GM23338 (cell line): ENCODE results near the gene PLEKHG4B. TPM values are rescaled to one million over a fixed set of nuclear protein-coding genes. Genes with fewer than 3 reads are reported as not detected.

Source experiments
- ATAC-seq: fragments of 200-7000 bp; cut with Tn5 transposase; 3 replicates; pipeline ENCODE4 v1.9.1; 2020
- DNase-seq: peaks from one replicate; pipeline ENCODE4 v3.0.0-alpha.2; 2015; ENCODE audit warnings: low spot score
- H2AFZ ChIP-seq: fragments of 200-600 bp; sonication (generic); 2 replicates; pipeline ENCODE4 v1.8.0; 2016; ENCODE audit warnings: antibody characterized with exemption, mild to moderate bottlenecking, moderate library complexity
- H3F3A ChIP-seq: fragments of 200-600 bp; sonication (generic); replicated peaks from 2 replicates; pipeline ENCODE4 v1.8.0; 2017; ENCODE audit warnings: antibody characterized with exemption, mixed run types, low read depth
- H3K27ac ChIP-seq: fragments of 200-600 bp; sonication (generic); 2 replicates; pipeline ENCODE4 v1.6.1; 2016; ENCODE audit warnings: low read depth
- H3K27me3 ChIP-seq: fragments of 200-600 bp; sonication (generic); 2 replicates; pipeline ENCODE4 v1.8.0; 2016; ENCODE audit warnings: mild to moderate bottlenecking, mixed run types, moderate library complexity; ENCODE audit not compliant: insufficient read depth
- H3K36me3 ChIP-seq: fragments of 200-600 bp; sonication (generic); 2 replicates; pipeline ENCODE4 v1.8.0; 2016; ENCODE audit warnings: mild to moderate bottlenecking; ENCODE audit not compliant: insufficient read depth
- H3K4me1 ChIP-seq: fragments of 200-600 bp; sonication (generic); 2 replicates; pipeline ENCODE4 v1.8.0; 2016; ENCODE audit warnings: mild to moderate bottlenecking, moderate library complexity; ENCODE audit not compliant: insufficient read depth
- H3K4me2 ChIP-seq: fragments of 200-600 bp; sonication (generic); 2 replicates; pipeline ENCODE4 v1.7.1; 2017; ENCODE audit warnings: mixed run types
- H3K4me3 ChIP-seq: fragments of 200-600 bp; sonication (generic); 2 replicates; pipeline ENCODE4 v1.6.1; 2016; ENCODE audit warnings: mixed run types
- H3K79me2 ChIP-seq: fragments of 200-600 bp; sonication (generic); replicated peaks from 2 replicates; pipeline ENCODE4 v1.8.0; 2017; ENCODE audit warnings: mild to moderate bottlenecking; ENCODE audit not compliant: insufficient read depth
- H3K9me2 ChIP-seq: fragments of 200-600 bp; sonication (generic); 2 replicates; pipeline ENCODE4 v1.8.0; 2017; ENCODE audit not compliant: insufficient read depth
- H4K20me1 ChIP-seq: fragments of 200-600 bp; sonication (generic); replicated peaks from 2 replicates; pipeline ENCODE4 v1.8.0; 2017; ENCODE audit warnings: mild to moderate bottlenecking; ENCODE audit not compliant: insufficient read depth
- H3K27ac Mint-ChIP-seq: 2 replicates; pipeline ENCODE4 v1.8.0; 2020; ENCODE audit warnings: inconsistent platforms, mild to moderate bottlenecking, moderate library complexity, mixed read lengths
- H3K27me3 Mint-ChIP-seq: 3 replicates; pipeline ENCODE4 v1.8.0; 2022; ENCODE audit warnings: low read depth, mild to moderate bottlenecking, moderate library complexity, mixed read lengths, inconsistent platforms; ENCODE audit not compliant: insufficient read depth, poor library complexity
- H3K36me3 Mint-ChIP-seq: 3 replicates; pipeline ENCODE4 v1.8.0; 2021; ENCODE audit warnings: low read depth, mild to moderate bottlenecking, inconsistent platforms, moderate library complexity, mixed read lengths
- H3K4me1 Mint-ChIP-seq: 3 replicates; pipeline ENCODE4 v1.8.0; 2020; ENCODE audit warnings: mild to moderate bottlenecking, inconsistent platforms, mixed read lengths
- H3K4me3 Mint-ChIP-seq: 3 replicates; pipeline ENCODE4 v1.8.0; 2021; ENCODE audit warnings: moderate library complexity, mild to moderate bottlenecking, inconsistent platforms, mixed read lengths
- H3K9me3 Mint-ChIP-seq: 3 replicates; pipeline ENCODE4 v1.8.0; 2020; ENCODE audit warnings: moderate library complexity, mild to moderate bottlenecking, inconsistent platforms, mixed read lengths
- CREB1 ChIP-seq: fragments of 250-450 bp; sonication (Bioruptor Pico); IDR thresholded peaks from 2 replicates; pipeline ENCODE4 v1.5.0; 2020; ENCODE audit warnings: low read depth, mild to moderate bottlenecking, moderate library complexity
- CTCF ChIP-seq, 2 experiments: fragments of 200-600 bp in 1 of 2; sonication (generic) in 1 of 2; conservative IDR thresholded peaks; 2 replicates each; pipeline versions ENCODE4 v1.5.1 to v1.6.1; 2016 to 2017; ENCODE audit warnings: antibody characterized with exemption in 2 of 2, low read depth in 2 of 2, mild to moderate bottlenecking in 2 of 2, moderate library complexity in 1 of 2
- EZH2phosphoT487 ChIP-seq: fragments of 200-600 bp; sonication (generic); IDR thresholded peaks from one replicate; pipeline ENCODE4 v1.8.1; 2018; ENCODE audit warnings: antibody characterized with exemption; ENCODE audit not compliant: unreplicated experiment
- JUNB ChIP-seq: IDR thresholded peaks from one replicate; pipeline ENCODE4 v1.6.1; 2016; ENCODE audit warnings: antibody characterized with exemption; ENCODE audit not compliant: unreplicated experiment
- POLR2AphosphoS5 ChIP-seq: IDR thresholded peaks from 2 replicates; pipeline ENCODE4 v1.6.1; 2016; ENCODE audit warnings: antibody characterized with exemption, low read depth
- polyA plus RNA-seq: library from polyadenylated mRNA; unstranded; fragments of >200 nt; fragmentation: Nextera tagmentation; extraction: Ambion mirVana; gene quantifications from 2 replicates; pipeline ENCODE4 v1.2.1, GENCODE V29; 2016
- total RNA-seq: library from RNA; depleted of rRNA; stranded (reverse); fragments of >200 nt; shearing (Covaris generic); gene quantifications from 2 replicates; pipeline ENCODE4 v1.2.3, GENCODE V29; 2014
- TF ChIP-seq, protein P1 (sequence below): IDR thresholded peaks from one replicate; pipeline ENCODE4 v1.6.1; 2018; ENCODE audit warnings: antibody characterized with exemption; ENCODE audit not compliant: unreplicated experiment

Gene PLEKHG4B
- total and polyA plus RNA-seq, 2 experiments from 2014 or later = 33.5 to 54.8 TPM

- Histone ChIP-seq H3F3A (peaks cover 8% of the 10 kb centered on the region), H3K36me3 (no peaks in the 10 kb centered on the region), H3K4me1 (peaks cover 36% of the 10 kb centered on the region), H3K9me2 (no peaks in the 10 kb centered on the region), H3K27me3 (no peaks in the 10 kb centered on the region), H4K20me1 (peaks cover 5% of the 10 kb centered on the region; the same call in 1 of the 2 replicates), H3K79me2 (peaks cover 20% of the 10 kb centered on the region), H3K4me3 (no peak overlapping the region), H2AFZ (no peak overlapping the region), H3K27ac (no peak overlapping the region), H3K4me2 (no peak overlapping the region)
- peaks cover 53% of the 10 kb centered on the region for H3K4me1 Mint-ChIP-seq
- no peak overlapping the region for H3K27ac Mint-ChIP-seq
- H3K9me3 Mint-ChIP-seq = no peaks in the 10 kb centered on the region
- peaks cover 5% of the 10 kb centered on the region; the same call in 2 of the 3 replicates for H3K36me3 Mint-ChIP-seq
- ATAC-seq (no peak), DNase-seq (no peak)
- TF ChIP-seq CREB1 (CRISPR knock-in tag) = no peak
- no peak for TF ChIP-seq JUNB
- TF ChIP-seq EZH2phosphoT487 = no peak
- TF ChIP-seq POLR2AphosphoS5 = no peak
- TF ChIP-seq CTCF (conservative IDR thresholded peaks at IDR 0.05; ENCODE audit: low read depth in 2 of 2) = no peak
- H3K27me3 Mint-ChIP-seq = peaks cover 11% of the 10 kb centered on the region
- no peak overlapping the region; the same call in 2 of the 3 replicates for H3K4me3 Mint-ChIP-seq
These were observed 2.4 kb upstream of the PLEKHG4B start for GRCh38 chr5:89337-90286.

DNA sequence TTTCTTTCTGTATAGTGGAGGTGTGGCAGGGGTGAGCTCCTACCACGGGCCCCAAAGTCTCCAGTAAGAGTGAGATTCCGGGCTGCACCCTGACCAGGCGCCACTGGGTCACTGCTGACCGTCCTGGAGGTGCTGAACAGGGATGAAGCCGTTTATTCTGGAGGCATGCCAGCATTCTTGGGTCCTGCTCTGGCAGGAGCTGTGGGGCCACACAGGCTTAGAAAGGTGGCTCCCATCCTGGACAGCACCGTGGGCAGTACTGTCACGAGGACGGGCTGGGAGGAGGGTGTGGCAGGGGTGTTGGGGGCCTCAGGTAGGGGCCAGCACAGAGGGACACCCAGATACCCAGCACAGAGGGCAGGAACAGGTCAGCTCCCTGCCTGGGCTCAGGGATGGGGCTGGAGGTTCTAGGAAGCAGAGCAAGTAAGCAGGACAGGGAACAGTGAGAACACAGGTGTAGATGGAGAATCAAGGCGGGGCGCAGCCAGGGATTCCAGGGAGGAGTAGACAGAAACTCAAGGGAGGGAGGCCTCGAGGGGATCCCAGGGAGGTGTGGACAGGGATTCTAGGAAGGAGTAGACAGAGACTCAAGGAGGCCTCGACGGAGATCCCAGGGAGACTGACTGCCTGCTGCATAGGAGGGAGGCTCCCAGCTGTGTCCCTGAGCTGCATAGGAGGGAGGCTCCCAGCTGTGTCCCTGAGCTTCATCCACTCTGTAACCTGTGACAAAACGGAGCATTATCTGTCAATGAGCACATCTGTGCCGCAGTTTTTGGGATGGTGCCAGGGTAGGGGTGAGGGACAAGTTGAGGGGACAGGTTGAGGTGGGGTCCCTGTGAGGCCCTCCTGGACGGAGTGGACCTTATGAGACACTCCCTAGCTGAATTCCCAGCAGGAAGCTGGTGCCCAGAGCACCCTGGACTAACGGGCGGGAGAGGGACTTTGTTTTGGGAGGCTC is 1.1 kb upstream of the PLEKHG4B start:
- Mint-ChIP-seq H3K36me3 (peaks cover 18% of the 10 kb centered on the region), H3K9me3 (no peaks in the 10 kb centered on the region), H3K27ac (peak overlapping the region; percentile 95), H3K27me3 (peaks cover 8% of the 10 kb centered on the region), H3K4me1 (peaks cover 59% of the 10 kb centered on the region), H3K4me3 (peak overlapping the region; percentile 71)
- Histone ChIP-seq H3K27ac (peak overlapping the region; percentile 92), H3K36me3 (no peaks in the 10 kb centered on the region), H3K79me2 (peaks cover 32% of the 10 kb centered on the region), H3K27me3 (no peaks in the 10 kb centered on the region), H3F3A (peaks cover 8% of the 10 kb centered on the region), H3K4me2 (peak overlapping the region; percentile 80), H3K4me3 (peak overlapping the region; percentile 60), H3K9me2 (no peaks in the 10 kb centered on the region), H2AFZ (peak overlapping the region; percentile 76), H4K20me1 (peaks cover 8% of the 10 kb centered on the region), H3K4me1 (peaks cover 32% of the 10 kb centered on the region)
- no peak for TF ChIP-seq CREB1 (CRISPR knock-in tag)
- TF ChIP-seq, protein P1, sequence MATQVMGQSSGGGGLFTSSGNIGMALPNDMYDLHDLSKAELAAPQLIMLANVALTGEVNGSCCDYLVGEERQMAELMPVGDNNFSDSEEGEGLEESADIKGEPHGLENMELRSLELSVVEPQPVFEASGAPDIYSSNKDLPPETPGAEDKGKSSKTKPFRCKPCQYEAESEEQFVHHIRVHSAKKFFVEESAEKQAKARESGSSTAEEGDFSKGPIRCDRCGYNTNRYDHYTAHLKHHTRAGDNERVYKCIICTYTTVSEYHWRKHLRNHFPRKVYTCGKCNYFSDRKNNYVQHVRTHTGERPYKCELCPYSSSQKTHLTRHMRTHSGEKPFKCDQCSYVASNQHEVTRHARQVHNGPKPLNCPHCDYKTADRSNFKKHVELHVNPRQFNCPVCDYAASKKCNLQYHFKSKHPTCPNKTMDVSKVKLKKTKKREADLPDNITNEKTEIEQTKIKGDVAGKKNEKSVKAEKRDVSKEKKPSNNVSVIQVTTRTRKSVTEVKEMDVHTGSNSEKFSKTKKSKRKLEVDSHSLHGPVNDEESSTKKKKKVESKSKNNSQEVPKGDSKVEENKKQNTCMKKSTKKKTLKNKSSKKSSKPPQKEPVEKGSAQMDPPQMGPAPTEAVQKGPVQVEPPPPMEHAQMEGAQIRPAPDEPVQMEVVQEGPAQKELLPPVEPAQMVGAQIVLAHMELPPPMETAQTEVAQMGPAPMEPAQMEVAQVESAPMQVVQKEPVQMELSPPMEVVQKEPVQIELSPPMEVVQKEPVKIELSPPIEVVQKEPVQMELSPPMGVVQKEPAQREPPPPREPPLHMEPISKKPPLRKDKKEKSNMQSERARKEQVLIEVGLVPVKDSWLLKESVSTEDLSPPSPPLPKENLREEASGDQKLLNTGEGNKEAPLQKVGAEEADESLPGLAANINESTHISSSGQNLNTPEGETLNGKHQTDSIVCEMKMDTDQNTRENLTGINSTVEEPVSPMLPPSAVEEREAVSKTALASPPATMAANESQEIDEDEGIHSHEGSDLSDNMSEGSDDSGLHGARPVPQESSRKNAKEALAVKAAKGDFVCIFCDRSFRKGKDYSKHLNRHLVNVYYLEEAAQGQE = peak; percentile 49
- ATAC-seq (peak; percentile 22), DNase-seq (peak; percentile 45)
